ENCODE results near the gene SARDH.
A peak's percentile ranks its signal among the peaks of the same experiment; 100 is the strongest.

Gene SARDH

GRCh38 chr9:133775951-133776905 lies 38.1 kb upstream of the SARDH start:
- no peak overlapping the region for H3K14ac ChIP-seq (ENCODE audit: low read length)
- no peak overlapping the region for H2BK120ac ChIP-seq (ENCODE audit: insufficient read depth, low read length, poor library complexity)
- H3K9ac ChIP-seq (ENCODE audit: low read length): no peak overlapping the region
- no peaks in the 10 kb centered on the region for H3K79me2 ChIP-seq (ENCODE audit: control insufficient read depth, insufficient read depth, low read length, poor library complexity)
- no peak for DNase-seq
- no peak overlapping the region for H2AK5ac ChIP-seq (ENCODE audit: low read length)
- H2BK12ac ChIP-seq (ENCODE audit: low read length): no peak overlapping the region
- no peak overlapping the region for H3K4me2 ChIP-seq (ENCODE audit: low read length)
- no peak overlapping the region for H3K4ac ChIP-seq (ENCODE audit: low read depth, low read length)
- peak overlapping the region; percentile 21 for H3K18ac ChIP-seq (ENCODE audit: low read length)
- H3K27ac ChIP-seq (ENCODE audit: low read depth, low read length): no peak overlapping the region
- H2BK5ac ChIP-seq (ENCODE audit: low read depth, low read length, poor library complexity): no peak overlapping the region
- no peak overlapping the region for H3K4me3 ChIP-seq (ENCODE audit: low read depth, low read length)
- no peak overlapping the region for H4K8ac ChIP-seq (ENCODE audit: low read depth, low read length)
- no peaks in the 10 kb centered on the region for H3K4me1 ChIP-seq (ENCODE audit: control insufficient read depth in 1 of 2, insufficient read depth in 2 of 2, low read length in 2 of 2)
- no peaks in the 10 kb centered on the region for H3K79me1 ChIP-seq (ENCODE audit: low read length)
- no peak overlapping the region for H4K12ac ChIP-seq (ENCODE audit: low read depth, low read length)
- H3K9me3 ChIP-seq (ENCODE audit: insufficient read depth, low read depth, low read length): peaks cover 8% of the 10 kb centered on the region
- H3K23ac ChIP-seq (ENCODE audit: low read length): no peak overlapping the region
- no CpG with 5 or more reads among the region's 27 CpGs for WGBS (ENCODE audit: extremely low coverage, insufficient coverage, insufficient read length)
- no peak overlapping the region for H2AFZ ChIP-seq (ENCODE audit: insufficient read depth, low read length, poor library complexity)
- H3K36me3 ChIP-seq (ENCODE audit: control insufficient read depth in 1 of 2, insufficient read depth in 2 of 2, low read length in 2 of 2): peaks cover 90 to 95% of the 10 kb centered on the region in 2 experiments
- H4K91ac ChIP-seq (ENCODE audit: low read depth, low read length): no peak overlapping the region
- no peaks in the 10 kb centered on the region for H3K27me3 ChIP-seq (ENCODE audit: insufficient read depth, low read length)

GRCh38 chr9:133775291-133775690 lies 37.1 kb upstream of the SARDH start:
- WGBS (ENCODE audit: extremely low coverage, insufficient coverage, insufficient read length): no CpG with 5 or more reads among the region's 2 CpGs
- H2AK5ac ChIP-seq (ENCODE audit: low read length): no peak overlapping the region
- H3K23ac ChIP-seq (ENCODE audit: low read length): no peak overlapping the region

GRCh38 chr9:133774799-133775198 lies 36.6 kb upstream of the SARDH start:
- H4K12ac ChIP-seq (ENCODE audit: low read depth, low read length): no peak overlapping the region
- H2AFZ ChIP-seq (ENCODE audit: insufficient read depth, low read length, poor library complexity): no peak overlapping the region
- H2BK5ac ChIP-seq (ENCODE audit: low read depth, low read length, poor library complexity): no peak overlapping the region
- no peak overlapping the region for H3K4me3 ChIP-seq (ENCODE audit: low read depth, low read length)
- H2BK120ac ChIP-seq (ENCODE audit: insufficient read depth, low read length, poor library complexity): no peak overlapping the region
- peaks cover 8% of the 10 kb centered on the region for H3K9me3 ChIP-seq (ENCODE audit: insufficient read depth, low read depth, low read length)
- no peak overlapping the region for H2AK5ac ChIP-seq (ENCODE audit: low read length)
- H3K4me2 ChIP-seq (ENCODE audit: low read length): no peak overlapping the region
- no peak overlapping the region for H3K4ac ChIP-seq (ENCODE audit: low read depth, low read length)
- no peaks in the 10 kb centered on the region for H3K27me3 ChIP-seq (ENCODE audit: insufficient read depth, low read length)
- no peak overlapping the region for H4K91ac ChIP-seq (ENCODE audit: low read depth, low read length)
- peaks cover 86 to 93% of the 10 kb centered on the region in 2 experiments for H3K36me3 ChIP-seq (ENCODE audit: control insufficient read depth in 1 of 2, insufficient read depth in 2 of 2, low read length in 2 of 2)
- no peak overlapping the region for H3K27ac ChIP-seq (ENCODE audit: low read depth, low read length)
- no peak overlapping the region for H3K9ac ChIP-seq (ENCODE audit: low read length)
- H2BK12ac ChIP-seq (ENCODE audit: low read length): no peak overlapping the region
- no peak overlapping the region for H3K18ac ChIP-seq (ENCODE audit: low read length)
- H3K23ac ChIP-seq (ENCODE audit: low read length): no peak overlapping the region
- no peak overlapping the region for H3K14ac ChIP-seq (ENCODE audit: low read length)
- DNase-seq: no peak
- no peak overlapping the region for H4K8ac ChIP-seq (ENCODE audit: low read depth, low read length)
- no peaks in the 10 kb centered on the region for H3K79me1 ChIP-seq (ENCODE audit: low read length)
- WGBS (ENCODE audit: extremely low coverage, insufficient coverage, insufficient read length): no CpG with 5 or more reads among the region's 16 CpGs
- H3K79me2 ChIP-seq (ENCODE audit: control insufficient read depth, insufficient read depth, low read length, poor library complexity): no peaks in the 10 kb centered on the region
- no peaks in the 10 kb centered on the region for H3K4me1 ChIP-seq (ENCODE audit: control insufficient read depth in 1 of 2, insufficient read depth in 2 of 2, low read length in 2 of 2)

More at GRCh38 chr9:133775291-133775690, 37.1 kb upstream of the SARDH start:
- no peaks in the 10 kb centered on the region for H3K4me1 ChIP-seq (ENCODE audit: control insufficient read depth in 1 of 2, insufficient read depth in 2 of 2, low read length in 2 of 2)
- H2BK5ac ChIP-seq (ENCODE audit: low read depth, low read length, poor library complexity): no peak overlapping the region
- H3K27ac ChIP-seq (ENCODE audit: low read depth, low read length): no peak overlapping the region
- H4K12ac ChIP-seq (ENCODE audit: low read depth, low read length): no peak overlapping the region
- H3K9me3 ChIP-seq (ENCODE audit: insufficient read depth, low read depth, low read length): peaks cover 8% of the 10 kb centered on the region
- no peak overlapping the region for H4K8ac ChIP-seq (ENCODE audit: low read depth, low read length)
- no peak overlapping the region for H3K4me2 ChIP-seq (ENCODE audit: low read length)
- no peak overlapping the region for H4K91ac ChIP-seq (ENCODE audit: low read depth, low read length)
- no peak overlapping the region for H3K4me3 ChIP-seq (ENCODE audit: low read depth, low read length)
- no peak overlapping the region for H3K18ac ChIP-seq (ENCODE audit: low read length)
- peaks cover 86 to 93% of the 10 kb centered on the region in 2 experiments for H3K36me3 ChIP-seq (ENCODE audit: control insufficient read depth in 1 of 2, insufficient read depth in 2 of 2, low read length in 2 of 2)
- no peak overlapping the region for H3K9ac ChIP-seq (ENCODE audit: low read length)
- no peaks in the 10 kb centered on the region for H3K79me1 ChIP-seq (ENCODE audit: low read length)
- no peak overlapping the region for H3K14ac ChIP-seq (ENCODE audit: low read length)
- H3K4ac ChIP-seq (ENCODE audit: low read depth, low read length): no peak overlapping the region
- H2AFZ ChIP-seq (ENCODE audit: insufficient read depth, low read length, poor library complexity): no peak overlapping the region
- H3K27me3 ChIP-seq (ENCODE audit: insufficient read depth, low read length): no peaks in the 10 kb centered on the region
- no peaks in the 10 kb centered on the region for H3K79me2 ChIP-seq (ENCODE audit: control insufficient read depth, insufficient read depth, low read length, poor library complexity)
- no peak for DNase-seq
- no peak overlapping the region for H2BK12ac ChIP-seq (ENCODE audit: low read length)
- no peak overlapping the region for H2BK120ac ChIP-seq (ENCODE audit: insufficient read depth, low read length, poor library complexity)

- no CpG with 5 or more reads among the region's 9 CpGs for WGBS (ENCODE audit: extremely low coverage, insufficient coverage, insufficient read length)
Measured at GRCh38 chr9:133773889-133774655, 35.9 kb upstream of the SARDH start.

More at GRCh38 chr9:133773889-133774655, 35.9 kb upstream of the SARDH start:
- no peak overlapping the region for H3K18ac ChIP-seq (ENCODE audit: low read length)
- no peak overlapping the region for H2AFZ ChIP-seq (ENCODE audit: insufficient read depth, low read length, poor library complexity)
- H4K12ac ChIP-seq (ENCODE audit: low read depth, low read length): no peak overlapping the region
- H3K23ac ChIP-seq (ENCODE audit: low read length): no peak overlapping the region
- no peaks in the 10 kb centered on the region for H3K79me2 ChIP-seq (ENCODE audit: control insufficient read depth, insufficient read depth, low read length, poor library complexity)
- H3K4me3 ChIP-seq (ENCODE audit: low read depth, low read length): no peak overlapping the region
- H2AK5ac ChIP-seq (ENCODE audit: low read length): no peak overlapping the region
- no peak overlapping the region for H3K4ac ChIP-seq (ENCODE audit: low read depth, low read length)
- H3K27ac ChIP-seq (ENCODE audit: low read depth, low read length): no peak overlapping the region
- no peak for DNase-seq
- no peak overlapping the region for H3K14ac ChIP-seq (ENCODE audit: low read length)
- no peak overlapping the region for H2BK12ac ChIP-seq (ENCODE audit: low read length)
- no peak overlapping the region for H2BK120ac ChIP-seq (ENCODE audit: insufficient read depth, low read length, poor library complexity)
- no peaks in the 10 kb centered on the region for H3K79me1 ChIP-seq (ENCODE audit: low read length)
- no peak overlapping the region for H2BK5ac ChIP-seq (ENCODE audit: low read depth, low read length, poor library complexity)
- no peaks in the 10 kb centered on the region for H3K4me1 ChIP-seq (ENCODE audit: control insufficient read depth in 1 of 2, insufficient read depth in 2 of 2, low read length in 2 of 2)
- no peak overlapping the region for H4K91ac ChIP-seq (ENCODE audit: low read depth, low read length)
- peaks cover 86 to 93% of the 10 kb centered on the region in 2 experiments for H3K36me3 ChIP-seq (ENCODE audit: control insufficient read depth in 1 of 2, insufficient read depth in 2 of 2, low read length in 2 of 2)
- peaks cover 8% of the 10 kb centered on the region for H3K9me3 ChIP-seq (ENCODE audit: insufficient read depth, low read depth, low read length)
- no peak overlapping the region for H4K8ac ChIP-seq (ENCODE audit: low read depth, low read length)
- no peaks in the 10 kb centered on the region for H3K27me3 ChIP-seq (ENCODE audit: insufficient read depth, low read length)
- no peak overlapping the region for H3K9ac ChIP-seq (ENCODE audit: low read length)
- H3K4me2 ChIP-seq (ENCODE audit: low read length): no peak overlapping the region
